Measurements from ENCODE around the gene USP36.
"Not testable (repeated sequence)": the region's sequence is repeated elsewhere in the genome, so short reads cannot be mapped to it uniquely, and the experiment has no call there.

Gene USP36

GRCh38 chr17:78840780-78841611 is at the start of gene USP36:
TSS of gene USP36 (minus strand) at chr17:78840814. CDS start at chr17:78836363, 4,451 bp downstream.
- peak; percentile 99 for DNase-seq (ENCODE audit: low spot score)

- not testable (repeated sequence) for DNase-seq (ENCODE audit: low spot score)
These were observed 49.5 kb upstream of the USP36 start for GRCh38 chr17:78890096-78890495.

GRCh38 chr17:78889531-78889930 is 48.9 kb upstream of the USP36 start:
- DNase-seq (ENCODE audit: low spot score) = no peak

- DNase-seq (ENCODE audit: low spot score) = no peak
These were observed 48.4 kb upstream of the USP36 start for GRCh38 chr17:78888941-78889518.

GRCh38 chr17:78886954-78887353 is 46.3 kb upstream of the USP36 start:
- DNase-seq (ENCODE audit: low spot score) = no peak

- DNase-seq (ENCODE audit: low spot score) = no peak
These were observed 45.3 kb upstream of the USP36 start for GRCh38 chr17:78885956-78886355.

GRCh38 chr17:78884876-78885667 is 44.5 kb upstream of the USP36 start:
- DNase-seq (ENCODE audit: low spot score) = no peak

GRCh38 chr17:78884148-78884825 is 43.7 kb upstream of the USP36 start:
- DNase-seq (ENCODE audit: low spot score) = no peak

GRCh38 chr17:78883533-78884131 is 43.0 kb upstream of the USP36 start:
- peak; percentile 93 for DNase-seq (ENCODE audit: low spot score)

GRCh38 chr17:78883089-78883532 is 42.5 kb upstream of the USP36 start:
- DNase-seq (ENCODE audit: low spot score) = peak; percentile 86

GRCh38 chr17:78882540-78883088 is 42.0 kb upstream of the USP36 start:
- DNase-seq (ENCODE audit: low spot score) = no peak

GRCh38 chr17:78879635-78880186 is 39.1 kb upstream of the USP36 start:
- peak; percentile 85 for DNase-seq (ENCODE audit: low spot score)

- DNase-seq (ENCODE audit: low spot score) = no peak
These were observed 38.4 kb upstream of the USP36 start for GRCh38 chr17:78878871-78879527.

GRCh38 chr17:78878261-78878660 is 37.6 kb upstream of the USP36 start:
- DNase-seq (ENCODE audit: low spot score) = no peak

- not testable (repeated sequence) for DNase-seq (ENCODE audit: low spot score)
These were observed 36.4 kb upstream of the USP36 start for GRCh38 chr17:78876954-78877517.

- DNase-seq (ENCODE audit: low spot score) = no peak
These were observed 35.5 kb upstream of the USP36 start for GRCh38 chr17:78876094-78876597.

- no peak for DNase-seq (ENCODE audit: low spot score)
These were observed 34.9 kb upstream of the USP36 start for GRCh38 chr17:78875363-78876093.

GRCh38 chr17:78873519-78874340 is 33.1 kb upstream of the USP36 start:
- no peak for DNase-seq (ENCODE audit: low spot score)
